Liver (tissue), 3 donors: ENCODE data around the gene YWHAE.
"Not testable (repeated sequence)": the region's sequence is repeated elsewhere in the genome, so short reads cannot be mapped to it uniquely, and the experiment has no call there.

Source experiments
- EGR1 ChIP-seq, 2 donors: IDR thresholded peaks; 2 replicates each; pipeline ENCODE4 v1.6.1; 2016 to 2018; ENCODE audit warnings: antibody characterized with exemption in 2 of 2, low read depth in 2 of 2
- JUND ChIP-seq, 2 donors: IDR thresholded peaks; 2 replicates each; pipeline ENCODE4 v1.6.1; 2016; ENCODE audit warnings: antibody characterized with exemption in 2 of 2
- NR2F2 ChIP-seq: IDR thresholded peaks from 2 replicates; pipeline ENCODE4 v1.6.1; 2016; ENCODE audit warnings: antibody characterized with exemption
- SP1 ChIP-seq: IDR thresholded peaks from 2 replicates; pipeline ENCODE4 v1.6.1; 2018; ENCODE audit warnings: antibody characterized with exemption, mild to moderate bottlenecking
- TAF1 ChIP-seq: conservative IDR thresholded peaks from 2 replicates; pipeline ENCODE4 v1.6.1; 2016; ENCODE audit warnings: antibody characterized with exemption, mild to moderate bottlenecking
- YY1 ChIP-seq: IDR thresholded peaks from 2 replicates; pipeline ENCODE4 v1.6.1; 2016; ENCODE audit warnings: antibody characterized with exemption, mild to moderate bottlenecking
- TF ChIP-seq, protein P1 (sequence below): fragments of 150-350 bp; IDR thresholded peaks from 2 replicates; pipeline ENCODE4 v1.5.1; 2017; ENCODE audit warnings: improper control_type of control experiment, low read depth, low read length; ENCODE audit not compliant: missing input control
- TF ChIP-seq, protein P2 (sequence below): IDR thresholded peaks from 2 replicates; pipeline ENCODE4 v1.6.1; 2016; ENCODE audit warnings: antibody characterized with exemption
- TF ChIP-seq, protein P3 (sequence below): IDR thresholded peaks from 2 replicates; pipeline ENCODE4 v1.6.1; 2016; ENCODE audit warnings: antibody characterized with exemption
- TF ChIP-seq, protein P4 (sequence below): IDR thresholded peaks from 2 replicates; pipeline ENCODE4 v1.6.1; 2016; ENCODE audit warnings: antibody characterized with exemption
- TF ChIP-seq, protein P5 (sequence below): IDR thresholded peaks from 2 replicates; pipeline ENCODE4 v1.6.1; 2016; ENCODE audit warnings: antibody characterized with exemption, mild to moderate bottlenecking
- donor health status: healthy.
- donor health status: healthy.

DNA sequence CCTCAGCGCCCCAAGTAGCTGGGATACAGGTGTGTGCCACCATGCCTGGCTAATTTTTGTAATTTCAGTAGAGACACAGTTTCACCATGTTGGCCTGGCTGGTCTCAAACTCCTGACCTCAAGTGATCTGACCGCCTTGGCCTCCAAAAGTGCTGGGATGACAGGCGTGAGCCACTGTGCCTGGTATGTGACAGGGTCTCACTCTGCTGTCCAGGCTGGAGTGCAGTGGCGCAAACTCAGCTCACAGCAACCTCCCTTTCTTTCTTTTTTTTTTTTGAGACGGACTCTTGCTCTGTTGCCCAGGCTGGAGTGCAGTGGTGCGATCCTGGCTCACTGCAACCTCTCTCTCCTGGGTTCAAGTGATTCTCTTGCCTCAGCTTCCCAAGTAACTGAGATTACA is 42.7 kb upstream of the YWHAE start:
- TF ChIP-seq, protein P1, sequence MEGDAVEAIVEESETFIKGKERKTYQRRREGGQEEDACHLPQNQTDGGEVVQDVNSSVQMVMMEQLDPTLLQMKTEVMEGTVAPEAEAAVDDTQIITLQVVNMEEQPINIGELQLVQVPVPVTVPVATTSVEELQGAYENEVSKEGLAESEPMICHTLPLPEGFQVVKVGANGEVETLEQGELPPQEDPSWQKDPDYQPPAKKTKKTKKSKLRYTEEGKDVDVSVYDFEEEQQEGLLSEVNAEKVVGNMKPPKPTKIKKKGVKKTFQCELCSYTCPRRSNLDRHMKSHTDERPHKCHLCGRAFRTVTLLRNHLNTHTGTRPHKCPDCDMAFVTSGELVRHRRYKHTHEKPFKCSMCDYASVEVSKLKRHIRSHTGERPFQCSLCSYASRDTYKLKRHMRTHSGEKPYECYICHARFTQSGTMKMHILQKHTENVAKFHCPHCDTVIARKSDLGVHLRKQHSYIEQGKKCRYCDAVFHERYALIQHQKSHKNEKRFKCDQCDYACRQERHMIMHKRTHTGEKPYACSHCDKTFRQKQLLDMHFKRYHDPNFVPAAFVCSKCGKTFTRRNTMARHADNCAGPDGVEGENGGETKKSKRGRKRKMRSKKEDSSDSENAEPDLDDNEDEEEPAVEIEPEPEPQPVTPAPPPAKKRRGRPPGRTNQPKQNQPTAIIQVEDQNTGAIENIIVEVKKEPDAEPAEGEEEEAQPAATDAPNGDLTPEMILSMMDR = not testable (repeated sequence)
- TF ChIP-seq TAF1; SP1; NR2F2; JUND (IDR thresholded peaks at IDR 0.05); YY1; EGR1 (IDR thresholded peaks at IDR 0.05; ENCODE audit: low read depth in 2 of 2): not testable (repeated sequence)
- TF ChIP-seq, protein P2, sequence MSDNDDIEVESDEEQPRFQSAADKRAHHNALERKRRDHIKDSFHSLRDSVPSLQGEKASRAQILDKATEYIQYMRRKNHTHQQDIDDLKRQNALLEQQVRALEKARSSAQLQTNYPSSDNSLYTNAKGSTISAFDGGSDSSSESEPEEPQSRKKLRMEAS = not testable (repeated sequence)
- TF ChIP-seq, protein P3, sequence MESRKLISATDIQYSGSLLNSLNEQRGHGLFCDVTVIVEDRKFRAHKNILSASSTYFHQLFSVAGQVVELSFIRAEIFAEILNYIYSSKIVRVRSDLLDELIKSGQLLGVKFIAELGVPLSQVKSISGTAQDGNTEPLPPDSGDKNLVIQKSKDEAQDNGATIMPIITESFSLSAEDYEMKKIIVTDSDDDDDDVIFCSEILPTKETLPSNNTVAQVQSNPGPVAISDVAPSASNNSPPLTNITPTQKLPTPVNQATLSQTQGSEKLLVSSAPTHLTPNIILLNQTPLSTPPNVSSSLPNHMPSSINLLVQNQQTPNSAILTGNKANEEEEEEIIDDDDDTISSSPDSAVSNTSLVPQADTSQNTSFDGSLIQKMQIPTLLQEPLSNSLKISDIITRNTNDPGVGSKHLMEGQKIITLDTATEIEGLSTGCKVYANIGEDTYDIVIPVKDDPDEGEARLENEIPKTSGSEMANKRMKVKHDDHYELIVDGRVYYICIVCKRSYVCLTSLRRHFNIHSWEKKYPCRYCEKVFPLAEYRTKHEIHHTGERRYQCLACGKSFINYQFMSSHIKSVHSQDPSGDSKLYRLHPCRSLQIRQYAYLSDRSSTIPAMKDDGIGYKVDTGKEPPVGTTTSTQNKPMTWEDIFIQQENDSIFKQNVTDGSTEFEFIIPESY = not testable (repeated sequence)
- TF ChIP-seq, protein P4, sequence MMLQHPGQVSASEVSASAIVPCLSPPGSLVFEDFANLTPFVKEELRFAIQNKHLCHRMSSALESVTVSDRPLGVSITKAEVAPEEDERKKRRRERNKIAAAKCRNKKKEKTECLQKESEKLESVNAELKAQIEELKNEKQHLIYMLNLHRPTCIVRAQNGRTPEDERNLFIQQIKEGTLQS = not testable (repeated sequence)
- TF ChIP-seq, protein P5, sequence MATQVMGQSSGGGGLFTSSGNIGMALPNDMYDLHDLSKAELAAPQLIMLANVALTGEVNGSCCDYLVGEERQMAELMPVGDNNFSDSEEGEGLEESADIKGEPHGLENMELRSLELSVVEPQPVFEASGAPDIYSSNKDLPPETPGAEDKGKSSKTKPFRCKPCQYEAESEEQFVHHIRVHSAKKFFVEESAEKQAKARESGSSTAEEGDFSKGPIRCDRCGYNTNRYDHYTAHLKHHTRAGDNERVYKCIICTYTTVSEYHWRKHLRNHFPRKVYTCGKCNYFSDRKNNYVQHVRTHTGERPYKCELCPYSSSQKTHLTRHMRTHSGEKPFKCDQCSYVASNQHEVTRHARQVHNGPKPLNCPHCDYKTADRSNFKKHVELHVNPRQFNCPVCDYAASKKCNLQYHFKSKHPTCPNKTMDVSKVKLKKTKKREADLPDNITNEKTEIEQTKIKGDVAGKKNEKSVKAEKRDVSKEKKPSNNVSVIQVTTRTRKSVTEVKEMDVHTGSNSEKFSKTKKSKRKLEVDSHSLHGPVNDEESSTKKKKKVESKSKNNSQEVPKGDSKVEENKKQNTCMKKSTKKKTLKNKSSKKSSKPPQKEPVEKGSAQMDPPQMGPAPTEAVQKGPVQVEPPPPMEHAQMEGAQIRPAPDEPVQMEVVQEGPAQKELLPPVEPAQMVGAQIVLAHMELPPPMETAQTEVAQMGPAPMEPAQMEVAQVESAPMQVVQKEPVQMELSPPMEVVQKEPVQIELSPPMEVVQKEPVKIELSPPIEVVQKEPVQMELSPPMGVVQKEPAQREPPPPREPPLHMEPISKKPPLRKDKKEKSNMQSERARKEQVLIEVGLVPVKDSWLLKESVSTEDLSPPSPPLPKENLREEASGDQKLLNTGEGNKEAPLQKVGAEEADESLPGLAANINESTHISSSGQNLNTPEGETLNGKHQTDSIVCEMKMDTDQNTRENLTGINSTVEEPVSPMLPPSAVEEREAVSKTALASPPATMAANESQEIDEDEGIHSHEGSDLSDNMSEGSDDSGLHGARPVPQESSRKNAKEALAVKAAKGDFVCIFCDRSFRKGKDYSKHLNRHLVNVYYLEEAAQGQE = not testable (repeated sequence)
